Stimulated activated CD8-positive, alpha-beta memory T cell treated with anti-CD3 and anti-CD28 coated beads, Interleukin-12 subunit alpha, Interleukin-12 subunit beta, amount 100 ng/mL, for 1 hour (primary cell): Measurements from ENCODE around the gene DPM3.
"Not testable (repeated sequence)": the region's sequence is repeated elsewhere in the genome, so short reads cannot be mapped to it uniquely, and the experiment has no call there.

ENCODE experiments used
- DNase-seq: peaks from one replicate; pipeline ENCODE4 v3.0.0-alpha.2; 2020; ENCODE audit warnings: low read depth

Gene DPM3

GRCh38 chr1:155125511-155125945 lies 14.8 kb downstream of the DPM3 start:
- DNase-seq, result no peak

- no peak for DNase-seq
Observed at GRCh38 chr1:155124503-155125463, 15.5 kb downstream of the DPM3 start.

- no peak for DNase-seq
Observed at GRCh38 chr1:155123801-155124200, 16.5 kb downstream of the DPM3 start.

- DNase-seq, result no peak
Observed at GRCh38 chr1:155122308-155122707, 18.0 kb downstream of the DPM3 start.

- DNase-seq, result no peak
Observed at GRCh38 chr1:155121249-155121648, 19.1 kb downstream of the DPM3 start.

GRCh38 chr1:155120253-155120652 lies 20.1 kb downstream of the DPM3 start:
- DNase-seq, result no peak

- DNase-seq, result not testable (repeated sequence)
Observed at GRCh38 chr1:155118090-155118489, 22.2 kb downstream of the DPM3 start.

- no peak for DNase-seq
Observed at GRCh38 chr1:155117610-155118009, 22.7 kb downstream of the DPM3 start.

- DNase-seq, result no peak
Observed at GRCh38 chr1:155116113-155116764, 24.1 kb downstream of the DPM3 start.

GRCh38 chr1:155113450-155113980 lies 26.8 kb downstream of the DPM3 start:
- DNase-seq, result no peak

- DNase-seq, result no peak
Observed at GRCh38 chr1:155110826-155111225, 29.5 kb downstream of the DPM3 start.

GRCh38 chr1:155110381-155110780 lies 29.9 kb downstream of the DPM3 start:
- no peak for DNase-seq

- no peak for DNase-seq
Observed at GRCh38 chr1:155108296-155108695, 32.0 kb downstream of the DPM3 start.

GRCh38 chr1:155107309-155108264 lies 32.7 kb downstream of the DPM3 start:
- no peak for DNase-seq

GRCh38 chr1:155106862-155107261 lies 33.5 kb downstream of the DPM3 start:
- no peak for DNase-seq

GRCh38 chr1:155105604-155106011 lies 34.7 kb downstream of the DPM3 start:
- DNase-seq, result no peak

GRCh38 chr1:155104605-155105534 lies 35.5 kb downstream of the DPM3 start:
- DNase-seq, result no peak

- DNase-seq, result no peak
Observed at GRCh38 chr1:155103325-155103724, 37.0 kb downstream of the DPM3 start.

- DNase-seq, result no peak
Observed at GRCh38 chr1:155099331-155099730, 41.0 kb downstream of the DPM3 start.

- DNase-seq, result no peak
Observed at GRCh38 chr1:155094622-155094948, 45.7 kb downstream of the DPM3 start.
